B cell (primary cell): ENCODE results near the gene HEPACAM. TPM values are rescaled to one million over a fixed set of nuclear protein-coding genes. Genes with fewer than 3 reads are reported as not detected.

Source experiments
- ATAC-seq: fragments of 200-7000 bp; cut with Tn5 transposase; one replicate; pipeline ENCODE4 v1.10.0; 2021; ENCODE audit warnings: low read depth, mild to moderate bottlenecking, moderate number of reproducible peaks, moderate library complexity
- CTCF ChIA-PET: fragments of 350-600 bp; sonication (Branson Sonifier 250); formaldehyde crosslinking; loops from one replicate; lab custom pipeline; 2021; ENCODE audit warnings: antibody characterized with exemption, inconsistent platforms; lab: Charles Lee
- POLR2A ChIA-PET: fragments of 350-600 bp; sonication (Branson Sonifier 250); formaldehyde crosslinking; loops from one replicate; lab custom pipeline; 2021; ENCODE audit warnings: antibody characterized with exemption; lab: Charles Lee
- DNase-seq: peaks from one replicate; pipeline ENCODE4 v3.0.0; 2013
- H2AFZ ChIP-seq: 2 replicates; pipeline ENCODE4 v1.6.1; 2012; ENCODE audit warnings: mild to moderate bottlenecking, low read depth, low read length; ENCODE audit not compliant: insufficient read depth, poor library complexity, severe bottlenecking
- H3K27ac ChIP-seq, 2 donors: 1 replicate in 1 of 2; 2 replicates in 1 of 2; pipeline ENCODE4 v1.5.1; 2012 to 2013; ENCODE audit warnings: low read length in 2 of 2, mild to moderate bottlenecking in 2 of 2, moderate library complexity in 1 of 2
- H3K27me3 ChIP-seq, 4 experiments: fragments of 200-600 bp in 1 of 4; sonication (generic) in 1 of 4; replicated peaks in 1 of 4; 1 replicate in 2 of 4; 2 replicates in 2 of 4; pipeline versions ENCODE4 v1.6.1 to v1.7.0; 2013 to 2016; ENCODE audit warnings: low read length in 3 of 4, mild to moderate bottlenecking in 2 of 4, mixed read lengths in 1 of 4, moderate library complexity in 1 of 4; ENCODE audit not compliant: insufficient read depth in 4 of 4, control insufficient read depth in 3 of 4; ENCODE audit errors: control extremely low read depth in 1 of 4
- H3K36me3 ChIP-seq, 2 experiments: replicated peaks in 1 of 2; 1 replicate in 1 of 2; 2 replicates in 1 of 2; pipeline versions ENCODE4 v1.6.1 to v1.7.1; 2013; ENCODE audit warnings: low read length in 1 of 2; ENCODE audit not compliant: insufficient read depth in 2 of 2, control insufficient read depth in 1 of 2; ENCODE audit errors: control extremely low read depth in 1 of 2, extremely low read depth in 1 of 2
- H3K4me1 ChIP-seq, 2 donors: fragments of 200-600 bp in 1 of 2; sonication (generic) in 1 of 2; 1 replicate in 1 of 2; 2 replicates in 1 of 2; pipeline versions ENCODE4 v1.5.1 to v1.6.1; 2013 to 2017; ENCODE audit warnings: low read length in 2 of 2; ENCODE audit not compliant: control insufficient read depth in 2 of 2, insufficient read depth in 2 of 2
- H3K4me2 ChIP-seq: replicated peaks from 2 replicates; pipeline ENCODE3; 2012; ENCODE audit warnings: mild to moderate bottlenecking, low read depth, low read length; ENCODE audit not compliant: poor library complexity, severe bottlenecking
- H3K4me3 ChIP-seq, 5 experiments: fragments of 200-600 bp in 1 of 5; sonication (generic) in 1 of 5; 1 replicate in 3 of 5; 2 replicates in 2 of 5; pipeline versions ENCODE4 v1.5.1 to v1.7.0; 2011 to 2016; ENCODE audit warnings: low read length in 4 of 5, mild to moderate bottlenecking in 4 of 5, low read depth in 2 of 5, control low read depth in 1 of 5, moderate library complexity in 1 of 5; ENCODE audit not compliant: insufficient read depth in 1 of 5; ENCODE audit errors: control extremely low read depth in 1 of 5, extremely low read depth in 1 of 5
- H3K79me2 ChIP-seq: fragments of 200-600 bp; sonication (generic); one replicate; pipeline ENCODE4 v1.6.0; 2016; ENCODE audit warnings: low read length; ENCODE audit not compliant: control insufficient read depth, insufficient read depth
- H3K9ac ChIP-seq: fragments of 200-600 bp; sonication (generic); 2 replicates; pipeline ENCODE4 v1.6.1; 2017; ENCODE audit warnings: mild to moderate bottlenecking, low read length, moderate library complexity
- H3K9me3 ChIP-seq, 3 donors: one replicate each; pipeline versions ENCODE4 v1.6.1 to v1.7.1; 2013; ENCODE audit warnings: low read length in 2 of 3; ENCODE audit not compliant: control insufficient read depth in 2 of 3, insufficient read depth in 1 of 3; ENCODE audit errors: control extremely low read depth in 1 of 3
- H4K20me1 ChIP-seq: 2 replicates; pipeline ENCODE4 v1.6.0; 2012; ENCODE audit warnings: mild to moderate bottlenecking, low read length; ENCODE audit not compliant: insufficient read depth, control insufficient read depth, poor library complexity, severe bottlenecking
- H3K27ac Mint-ChIP-seq: one replicate; pipeline ENCODE4 v1.8.0; 2021; ENCODE audit warnings: mixed read lengths
- H3K27me3 Mint-ChIP-seq: one replicate; pipeline ENCODE4 v1.8.0; 2021; ENCODE audit warnings: mixed read lengths
- H3K4me1 Mint-ChIP-seq: one replicate; pipeline ENCODE4 v1.8.0; 2021; ENCODE audit warnings: mixed read lengths
- H3K4me3 Mint-ChIP-seq: one replicate; pipeline ENCODE4 v1.8.0; 2021; ENCODE audit warnings: mixed read lengths
- H3K9me3 Mint-ChIP-seq: one replicate; pipeline ENCODE4 v1.8.0; 2022; ENCODE audit warnings: mixed read lengths; ENCODE audit not compliant: insufficient read depth
- CTCF ChIP-seq: fragments of 200-600 bp; IDR thresholded peaks from one replicate; pipeline ENCODE4 v1.8.0; 2022; ENCODE audit warnings: antibody characterized with exemption, mild to moderate bottlenecking
- EZH2 ChIP-seq: IDR thresholded peaks from 2 replicates; pipeline ENCODE4 v1.6.1; 2012; ENCODE audit warnings: borderline replicate concordance, low read depth, mild to moderate bottlenecking, moderate library complexity, low read length; ENCODE audit not compliant: insufficient read depth, poor library complexity, severe bottlenecking
- whole genome bisulfite sequencing: methylation state at CpG from one replicate; pipeline ENCODE4 v1.1.5; 2013; ENCODE audit warnings: missing lambda C conversion rate; ENCODE audit not compliant: insufficient coverage; 5-methylcytosine and 5-hydroxymethylcytosine counted together
- intact Hi-C: fragments of 100-400 bp; cut with micrococcal nuclease; formaldehyde crosslinking; loops from one replicate; pipeline ENCODE4 v1.10.0; 2022
- polyA plus RNA-seq: library from polyadenylated mRNA; depleted of rRNA; stranded (reverse); fragments of >200 nt; gene quantifications from 2 replicates; pipeline ENCODE4 v1.2.3, GENCODE V29; 2012
- total RNA-seq, 2 donors: library from RNA; stranded (reverse); fragments of 120-200 nt in 1 of 2; gene quantifications; 1 replicate in 1 of 2; 2 replicates in 1 of 2; pipeline versions ENCODE4 v1.2.3 to v1.2.4, GENCODE V29; 2013 to 2022

The HEPACAM gene
- total and polyA plus RNA-seq, 2 donors (not counting 1 experiment from before 2014, with no cell fraction given), result not detected

- H3K4me1 ChIP-seq, result no peaks in the 10 kb centered on the region
- WGBS, result 74% methylated on average over 7 of the region's 9 CpGs
- Mint-ChIP-seq H3K4me1 (no peaks in the 10 kb centered on the region), H3K9me3 (no peaks in the 10 kb centered on the region), H3K4me3 (no peak overlapping the region), H3K27me3 (peaks cover 30% of the 10 kb centered on the region), H3K27ac (no peak overlapping the region)
- H3K27me3 ChIP-seq, result peaks cover 0 to 6% (median 3%) of the 10 kb centered on the region in 4 experiments
- no peak overlapping the region for H3K4me3 ChIP-seq
- no peak overlapping the region for H3K27ac ChIP-seq
- H3K79me2 ChIP-seq, result no peaks in the 10 kb centered on the region
- H2AFZ ChIP-seq, result no peak overlapping the region
- H3K9me3 ChIP-seq, result peaks cover 0 to 4% (median 0%) of the 10 kb centered on the region in 3 donors
- ChIA-PET CTCF (interaction anchor here (1.8 kb wide), 1 partner anchor 14 kb away, joined by 7 read pairs; no protein-coding TSS in a partner anchor), POLR2A (no interaction called here)
- no peak overlapping the region for H3K4me2 ChIP-seq
- ATAC-seq (no peak), DNase-seq (no peak)
- H4K20me1 ChIP-seq, result no peaks in the 10 kb centered on the region
- intact Hi-C loops, result no loop called here
- no peak for TF ChIP-seq CTCF
- TF ChIP-seq EZH2, result no peak
- no peak overlapping the region for H3K9ac ChIP-seq
- no peaks in the 10 kb centered on the region for H3K36me3 ChIP-seq
Measured at GRCh38 chr11:124890683-124891372, 45.0 kb downstream of the HEPACAM start.

GRCh38 chr11:124890151-124890550 is 45.7 kb downstream of the HEPACAM start:
- DNase-seq, result no peak
- Mint-ChIP-seq H3K4me1 (no peaks in the 10 kb centered on the region), H3K9me3 (no peaks in the 10 kb centered on the region), H3K4me3 (no peak overlapping the region), H3K27ac (no peak overlapping the region), H3K27me3 (peaks cover 30% of the 10 kb centered on the region)
- H3K9ac ChIP-seq, result no peak overlapping the region
- H3K4me1 ChIP-seq, result no peaks in the 10 kb centered on the region
- peaks cover 0 to 4% (median 0%) of the 10 kb centered on the region in 3 donors for H3K9me3 ChIP-seq
- intact Hi-C loops, result no loop called here
- CTCF ChIA-PET, result no interaction called here
- H3K36me3 ChIP-seq, result no peaks in the 10 kb centered on the region
- H3K79me2 ChIP-seq, result no peaks in the 10 kb centered on the region
- TF ChIP-seq EZH2 (no peak), CTCF (no peak)
- no peak overlapping the region for H2AFZ ChIP-seq
- no peaks in the 10 kb centered on the region for H4K20me1 ChIP-seq
- no peak for ATAC-seq
- peaks cover 0 to 6% (median 3%) of the 10 kb centered on the region in 4 experiments for H3K27me3 ChIP-seq
- no peak overlapping the region for H3K4me2 ChIP-seq
- POLR2A ChIA-PET, result no interaction called here
- no peak overlapping the region for H3K27ac ChIP-seq
- WGBS, result no CpG with 5 or more reads among the region's 2 CpGs
- H3K4me3 ChIP-seq, result no peak overlapping the region
